T-helper 17 cell (primary cell): Measurements from ENCODE around the gene SRGAP2C. TPM values are rescaled to one million over a fixed set of nuclear protein-coding genes. Genes with fewer than 3 reads are reported as not detected.
"Not testable (repeated sequence)": the region's sequence is repeated elsewhere in the genome, so short reads cannot be mapped to it uniquely, and the experiment has no call there.

ENCODE experiments used
- ATAC-seq: fragments of 150-1000 bp; cut with Tn5 transposase; 2 replicates; pipeline ENCODE4 v1.10.0; 2021; ENCODE audit warnings: mild to moderate bottlenecking, moderate library complexity
- DNase-seq, 3 donors: peaks; one replicate each; pipeline versions ENCODE4 v3.0.0 to v3.0.0-alpha.2; 2020 to 2021
- H3K9me3 ChIP-seq: one replicate; pipeline ENCODE4 v1.7.0; 2013; ENCODE audit warnings: low read length, mild to moderate bottlenecking; ENCODE audit not compliant: control insufficient read depth, poor library complexity, severe bottlenecking
- H3K27ac Mint-ChIP-seq: one replicate; pipeline ENCODE4 v1.8.0; 2022; ENCODE audit warnings: mild to moderate bottlenecking, moderate library complexity, mixed read lengths
- H3K27me3 Mint-ChIP-seq: one replicate; pipeline ENCODE4 v1.8.0; 2022; ENCODE audit warnings: mixed read lengths
- H3K36me3 Mint-ChIP-seq: one replicate; pipeline ENCODE4 v1.8.0; 2022; ENCODE audit warnings: low read depth, mixed read lengths
- H3K4me1 Mint-ChIP-seq: one replicate; pipeline ENCODE4 v1.8.0; 2022; ENCODE audit warnings: mild to moderate bottlenecking, mixed read lengths
- H3K4me3 Mint-ChIP-seq: one replicate; pipeline ENCODE4 v1.8.0; 2022; ENCODE audit warnings: mild to moderate bottlenecking, moderate library complexity, mixed read lengths
- total RNA-seq, 4 donors: library from RNA in 2 of 4; stranded (reverse) in 2 of 4; gene quantifications; one replicate each; pipeline ENCODE4 v1.2.3 and lab custom pipeline; 2022 to 2026

Gene SRGAP2C
- total RNA-seq, 2 donors from 2014 or later: 19.7 to 31.7 TPM

- ATAC-seq, H3K36me3 Mint-ChIP-seq, H3K4me1 Mint-ChIP-seq, H3K27me3 Mint-ChIP-seq, DNase-seq, H3K27ac Mint-ChIP-seq, H3K9me3 ChIP-seq, H3K4me3 Mint-ChIP-seq: not testable (repeated sequence)
Measured at GRCh38 chr1:121384754-121385153, 200.0 kb downstream of the SRGAP2C start.

DNA sequence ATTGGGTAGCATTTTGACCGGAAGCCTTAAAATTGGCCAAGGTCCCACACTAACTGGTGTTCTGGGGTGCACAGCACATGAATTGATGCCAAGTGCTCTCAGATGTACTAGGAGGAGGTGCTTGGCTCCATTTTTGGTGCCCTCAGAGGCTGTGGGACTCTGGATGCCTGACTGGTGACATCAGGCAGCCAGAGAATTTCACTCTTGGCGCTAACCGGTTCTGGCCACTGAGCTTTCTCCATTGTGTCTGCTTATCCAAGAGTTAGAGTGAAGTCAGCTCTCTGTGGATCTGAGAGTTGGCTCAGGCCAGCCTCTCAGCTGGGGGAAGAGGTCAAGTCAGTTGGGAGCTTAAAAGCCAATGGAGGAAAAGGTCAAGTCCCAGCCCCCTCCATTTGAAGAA lies 200.4 kb downstream of the SRGAP2C start:
- not testable (repeated sequence) for H3K27ac Mint-ChIP-seq, H3K36me3 Mint-ChIP-seq, H3K4me3 Mint-ChIP-seq, H3K27me3 Mint-ChIP-seq, H3K9me3 ChIP-seq, DNase-seq, H3K4me1 Mint-ChIP-seq, ATAC-seq

GRCh38 chr1:121385563-121386288 lies 201.0 kb downstream of the SRGAP2C start:
- not testable (repeated sequence) for H3K4me3 Mint-ChIP-seq, DNase-seq

GRCh38 chr1:121386319-121386948 lies 201.7 kb downstream of the SRGAP2C start:
- not testable (repeated sequence) for H3K9me3 ChIP-seq, H3K4me3 Mint-ChIP-seq, ATAC-seq, DNase-seq, H3K36me3 Mint-ChIP-seq, H3K27me3 Mint-ChIP-seq, H3K4me1 Mint-ChIP-seq, H3K27ac Mint-ChIP-seq

More at GRCh38 chr1:121385563-121386288, 201.0 kb downstream of the SRGAP2C start:
- not testable (repeated sequence) for H3K9me3 ChIP-seq, H3K27me3 Mint-ChIP-seq, H3K4me1 Mint-ChIP-seq, H3K36me3 Mint-ChIP-seq, H3K27ac Mint-ChIP-seq, ATAC-seq

DNA sequence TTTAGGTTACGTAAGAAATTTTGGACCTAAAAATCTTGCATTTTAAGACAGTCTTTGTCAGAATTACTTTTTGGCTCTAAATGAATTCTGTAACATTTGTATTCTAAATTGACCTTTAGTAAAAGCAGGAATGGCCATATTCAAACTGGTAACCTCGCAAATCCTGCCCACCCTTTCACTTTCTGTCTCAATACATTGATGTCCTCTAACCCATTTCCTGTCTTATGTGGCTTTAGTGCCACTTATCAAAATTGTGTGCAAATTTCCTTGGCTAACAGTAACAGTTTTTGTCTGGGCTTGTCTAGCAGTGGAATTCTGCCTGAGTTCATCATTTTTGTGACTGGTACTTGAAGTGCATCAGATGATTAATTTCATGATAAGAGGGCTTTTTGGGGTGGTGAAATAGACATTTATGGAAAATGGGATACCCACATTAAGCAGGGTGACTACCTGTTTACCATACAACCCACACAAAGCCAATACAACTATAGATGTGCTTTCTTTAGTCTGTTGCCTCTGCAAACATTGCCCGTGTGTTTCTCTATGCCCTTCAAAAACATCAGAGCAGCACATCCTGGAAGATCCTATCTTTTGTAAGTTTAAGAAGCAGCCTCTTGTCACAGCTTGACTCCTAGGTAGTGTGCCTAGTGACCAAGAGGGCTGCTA lies 205.3 kb downstream of the SRGAP2C start:
- H3K27ac Mint-ChIP-seq: not testable (repeated sequence)

DNA sequence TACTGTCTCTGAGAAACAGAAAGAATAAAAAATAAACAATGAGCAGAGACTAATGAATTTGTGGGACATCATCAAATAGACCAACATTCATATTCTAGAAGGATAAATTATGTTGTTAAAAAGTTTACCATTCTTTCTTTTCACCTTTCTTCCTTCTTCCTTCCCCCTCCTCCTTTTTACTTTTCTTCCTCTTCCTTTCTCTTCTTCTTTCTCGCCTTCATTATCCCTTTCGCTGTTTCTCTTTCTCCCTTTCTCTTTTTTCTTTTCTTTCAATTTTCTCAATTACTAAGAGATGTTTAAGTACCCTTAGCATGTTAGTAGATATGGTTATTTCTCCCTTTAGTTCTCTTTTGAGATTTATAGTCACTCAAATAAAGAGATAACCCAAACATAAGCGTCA lies 207.4 kb downstream of the SRGAP2C start:
- not testable (repeated sequence) for DNase-seq, H3K36me3 Mint-ChIP-seq, H3K4me1 Mint-ChIP-seq, H3K4me3 Mint-ChIP-seq, H3K27me3 Mint-ChIP-seq, H3K27ac Mint-ChIP-seq, H3K9me3 ChIP-seq, ATAC-seq

More for the DNA sequence above, 205.3 kb downstream of the SRGAP2C start:
- not testable (repeated sequence) for DNase-seq, ATAC-seq, H3K27me3 Mint-ChIP-seq, H3K9me3 ChIP-seq, H3K36me3 Mint-ChIP-seq, H3K4me1 Mint-ChIP-seq, H3K4me3 Mint-ChIP-seq

DNA sequence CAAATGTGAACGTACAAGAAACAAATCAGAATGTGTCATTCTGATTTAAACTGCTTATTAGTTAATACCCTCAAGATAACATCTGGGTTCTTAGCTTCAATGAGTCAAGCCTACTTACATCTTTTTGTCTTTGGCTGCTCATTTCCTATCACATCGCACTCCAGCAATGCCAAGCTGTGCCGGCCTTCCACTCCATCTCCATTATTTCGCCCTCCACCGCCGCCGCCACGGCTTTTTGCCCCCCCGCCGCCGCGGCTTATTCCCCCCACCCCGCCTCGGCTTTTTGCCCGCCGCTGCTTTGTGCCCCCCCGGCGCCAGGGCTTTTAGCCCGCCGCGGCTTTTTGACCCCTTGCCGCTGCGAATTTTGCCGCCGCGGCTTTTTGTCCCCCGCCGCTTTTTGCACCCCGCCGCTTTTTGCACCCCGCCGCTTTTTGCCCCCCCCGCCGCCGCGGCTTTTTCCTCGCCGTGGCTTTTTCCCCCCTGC lies 211.0 kb downstream of the SRGAP2C start:
- H3K4me3 Mint-ChIP-seq: peak overlapping the region; percentile 81
- DNase-seq: peak in 2 of 3 donors; percentile 13
- H3K9me3 ChIP-seq, H3K4me1 Mint-ChIP-seq, H3K36me3 Mint-ChIP-seq, H3K27ac Mint-ChIP-seq, ATAC-seq, H3K27me3 Mint-ChIP-seq: not testable (repeated sequence)

GRCh38 chr1:121396335-121397081 lies 211.7 kb downstream of the SRGAP2C start:
- H3K27ac Mint-ChIP-seq: peak overlapping the region; percentile 39
- peak overlapping the region; percentile 85 for H3K4me3 Mint-ChIP-seq
- not testable (repeated sequence) for H3K9me3 ChIP-seq, H3K27me3 Mint-ChIP-seq, H3K36me3 Mint-ChIP-seq, ATAC-seq, H3K4me1 Mint-ChIP-seq
- peak; percentile 7 to 37 (median 26) for DNase-seq

GRCh38 chr1:121397101-121397500 lies 212.3 kb downstream of the SRGAP2C start:
- not testable (repeated sequence) for H3K4me1 Mint-ChIP-seq
- peak overlapping the region; percentile 39 for H3K27ac Mint-ChIP-seq

GRCh38 chr1:121399193-121399592 lies 214.4 kb downstream of the SRGAP2C start:
- H3K36me3 Mint-ChIP-seq, ATAC-seq, DNase-seq: not testable (repeated sequence)

More at GRCh38 chr1:121397101-121397500, 212.3 kb downstream of the SRGAP2C start:
- H3K27me3 Mint-ChIP-seq, ATAC-seq, DNase-seq, H3K36me3 Mint-ChIP-seq, H3K9me3 ChIP-seq: not testable (repeated sequence)
- H3K4me3 Mint-ChIP-seq: peak overlapping the region; percentile 85

GRCh38 chr1:121400108-121400507 lies 215.3 kb downstream of the SRGAP2C start:
- not testable (repeated sequence) for H3K9me3 ChIP-seq, H3K4me3 Mint-ChIP-seq

More at GRCh38 chr1:121399193-121399592, 214.4 kb downstream of the SRGAP2C start:
- H3K4me1 Mint-ChIP-seq, H3K4me3 Mint-ChIP-seq, H3K9me3 ChIP-seq, H3K27me3 Mint-ChIP-seq, H3K27ac Mint-ChIP-seq: not testable (repeated sequence)

DNA sequence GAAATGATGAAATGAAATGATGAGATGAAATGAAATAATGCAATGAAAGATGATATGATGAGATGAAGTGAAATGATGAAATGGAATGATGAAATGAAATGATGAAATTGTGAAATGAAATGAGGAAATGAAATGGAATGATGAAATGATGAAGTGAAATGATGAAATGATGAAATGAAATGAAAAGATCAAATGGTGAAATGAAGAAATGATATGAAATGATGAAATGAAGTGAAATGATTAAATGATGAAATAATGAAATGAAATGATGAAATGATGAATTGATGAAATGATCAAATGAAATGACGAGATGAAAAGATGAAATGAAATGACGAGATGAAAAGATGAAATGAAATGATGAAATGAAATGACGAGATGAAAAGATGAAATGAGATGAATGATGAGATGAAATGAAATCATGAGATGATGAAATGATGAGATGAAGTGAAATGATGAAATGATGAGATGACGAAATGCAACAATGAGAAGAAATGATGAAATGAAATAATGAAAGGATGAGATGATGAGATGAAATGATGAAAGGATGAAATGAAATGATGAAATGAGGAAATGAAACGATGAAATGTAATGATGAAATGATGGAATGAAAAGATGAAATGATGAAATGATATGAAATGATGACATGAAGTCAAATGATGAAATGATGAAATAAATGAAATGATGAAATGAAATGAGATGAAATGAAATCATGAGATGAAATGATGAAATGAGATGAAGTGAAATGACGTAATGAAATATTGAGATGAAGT lies 216.0 kb downstream of the SRGAP2C start:
- not testable (repeated sequence) for H3K27ac Mint-ChIP-seq, H3K27me3 Mint-ChIP-seq, ATAC-seq, H3K4me1 Mint-ChIP-seq, H3K9me3 ChIP-seq, DNase-seq, H3K36me3 Mint-ChIP-seq
- H3K4me3 Mint-ChIP-seq: peak overlapping the region; percentile 8

More at GRCh38 chr1:121400108-121400507, 215.3 kb downstream of the SRGAP2C start:
- H3K4me1 Mint-ChIP-seq, H3K27ac Mint-ChIP-seq, H3K27me3 Mint-ChIP-seq, H3K36me3 Mint-ChIP-seq, DNase-seq, ATAC-seq: not testable (repeated sequence)
